Mucosa of descending colon (tissue), 3 donors: ENCODE results near the gene VPS16. TPM values are rescaled to one million over a fixed set of nuclear protein-coding genes. Genes with fewer than 3 reads are reported as not detected.

ENCODE experiments used
- ATAC-seq: fragments of 200-7000 bp; cut with Tn5 transposase; one replicate; pipeline ENCODE4 v1.9.1; 2020; ENCODE audit warnings: mild to moderate bottlenecking, moderate library complexity
- DNase-seq, 3 donors: peaks; one replicate each; pipeline ENCODE4 v3.0.0-alpha.2; 2020
- H3K36me3 ChIP-seq: fragments of 200-600 bp; one replicate; pipeline ENCODE4 v1.8.0; 2021; ENCODE audit warnings: low read depth, mild to moderate bottlenecking
- H3K4me1 ChIP-seq: fragments of 200-600 bp; one replicate; pipeline ENCODE4 v1.8.0; 2021; ENCODE audit warnings: low read depth, mild to moderate bottlenecking
- H3K4me3 ChIP-seq: fragments of 200-600 bp; one replicate; pipeline ENCODE4 v1.8.0; 2021; ENCODE audit warnings: mild to moderate bottlenecking
- H3K9me3 ChIP-seq: fragments of 200-600 bp; one replicate; pipeline ENCODE4 v1.8.0; 2021; ENCODE audit warnings: mild to moderate bottlenecking
- intact Hi-C, 2 donors: fragments of 100-400 bp; cut with DNase I in 1 of 2; cut with micrococcal nuclease in 1 of 2; formaldehyde crosslinking; loops; one replicate each; pipeline versions ENCODE4 v1.11.0 to v1.11.1; 2022; cut with DNase I, micrococcal nuclease
- total RNA-seq, 3 donors: library from RNA; stranded (reverse); fragmentation: NEBNext Ultra II Directional in 2 of 3; extraction: Animal tissue kit (Norgen Biotek cat#: 25700) in 2 of 3; gene quantifications; one replicate each; pipeline versions ENCODE4 v1.2.1 to v1.2.4, GENCODE V29; 2021 to 2023
- TF ChIP-seq, protein P1 (sequence below): fragments of 200-600 bp; IDR thresholded peaks from one replicate; pipeline ENCODE4 v1.8.0; 2022; ENCODE audit warnings: antibody characterized with exemption, mild to moderate bottlenecking
- donor health status: DM: no; HTN: no; CAD: no; lungs with moderate emphysema.
- donor health status: DM: no; HTN: no; CAD: no.
- donor health status: DM: no; HTN: yes; CAD: no.

VPS16 gene
- total RNA-seq, 3 donors from 2014 or later = 36.9 to 52.0 (median 38.5) TPM

- intact Hi-C loops = no loop called here
- no peaks in the 10 kb centered on the region for H3K9me3 ChIP-seq
- ATAC-seq (no peak), DNase-seq (peak in 1 of 3 donors; percentile 23)
- H3K4me3 ChIP-seq = no peak overlapping the region
- no peaks in the 10 kb centered on the region for H3K36me3 ChIP-seq
- TF ChIP-seq, protein P1, sequence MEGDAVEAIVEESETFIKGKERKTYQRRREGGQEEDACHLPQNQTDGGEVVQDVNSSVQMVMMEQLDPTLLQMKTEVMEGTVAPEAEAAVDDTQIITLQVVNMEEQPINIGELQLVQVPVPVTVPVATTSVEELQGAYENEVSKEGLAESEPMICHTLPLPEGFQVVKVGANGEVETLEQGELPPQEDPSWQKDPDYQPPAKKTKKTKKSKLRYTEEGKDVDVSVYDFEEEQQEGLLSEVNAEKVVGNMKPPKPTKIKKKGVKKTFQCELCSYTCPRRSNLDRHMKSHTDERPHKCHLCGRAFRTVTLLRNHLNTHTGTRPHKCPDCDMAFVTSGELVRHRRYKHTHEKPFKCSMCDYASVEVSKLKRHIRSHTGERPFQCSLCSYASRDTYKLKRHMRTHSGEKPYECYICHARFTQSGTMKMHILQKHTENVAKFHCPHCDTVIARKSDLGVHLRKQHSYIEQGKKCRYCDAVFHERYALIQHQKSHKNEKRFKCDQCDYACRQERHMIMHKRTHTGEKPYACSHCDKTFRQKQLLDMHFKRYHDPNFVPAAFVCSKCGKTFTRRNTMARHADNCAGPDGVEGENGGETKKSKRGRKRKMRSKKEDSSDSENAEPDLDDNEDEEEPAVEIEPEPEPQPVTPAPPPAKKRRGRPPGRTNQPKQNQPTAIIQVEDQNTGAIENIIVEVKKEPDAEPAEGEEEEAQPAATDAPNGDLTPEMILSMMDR = no peak
- no peaks in the 10 kb centered on the region for H3K4me1 ChIP-seq
Measured at GRCh38 chr20:2816583-2817340, 23.8 kb upstream of the VPS16 start.

DNA sequence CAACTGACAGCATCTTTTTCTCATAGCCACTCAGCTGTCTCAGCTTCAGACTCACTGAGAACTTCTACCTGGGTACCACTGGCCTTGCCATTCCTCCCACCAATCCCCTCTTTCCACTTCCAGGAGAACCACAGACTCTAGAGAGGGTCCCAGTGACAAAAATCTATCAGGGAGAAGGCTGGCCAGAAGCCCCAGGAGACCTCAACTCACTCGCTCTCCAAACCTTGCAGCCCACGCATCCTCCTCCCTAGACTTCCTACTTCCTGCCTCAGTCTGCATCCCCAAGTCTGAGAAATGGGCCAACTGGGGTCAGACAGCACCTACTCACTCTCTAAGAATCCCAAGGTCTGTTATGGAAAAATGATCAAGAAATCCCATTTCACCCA lies 23.2 kb upstream of the VPS16 start:
- ATAC-seq = no peak
- no peak for DNase-seq
- Histone ChIP-seq H3K9me3 (no peaks in the 10 kb centered on the region), H3K36me3 (no peaks in the 10 kb centered on the region), H3K4me1 (no peaks in the 10 kb centered on the region), H3K4me3 (no peak overlapping the region)
- intact Hi-C loops = no loop called here
- TF ChIP-seq, protein P1 = no peak

- TF ChIP-seq, protein P1 = no peak
- no peak for ATAC-seq
- no peak for DNase-seq
- intact Hi-C loops = no loop called here
- no peaks in the 10 kb centered on the region for H3K36me3 ChIP-seq
- no peaks in the 10 kb centered on the region for H3K9me3 ChIP-seq
- H3K4me1 ChIP-seq = no peaks in the 10 kb centered on the region
- H3K4me3 ChIP-seq = no peak overlapping the region
Measured at GRCh38 chr20:2817891-2818595, 22.5 kb upstream of the VPS16 start.

- no peak for ATAC-seq
- TF ChIP-seq, protein P1 = no peak
- Histone ChIP-seq H3K4me1 (no peaks in the 10 kb centered on the region), H3K36me3 (no peaks in the 10 kb centered on the region), H3K9me3 (no peaks in the 10 kb centered on the region), H3K4me3 (no peak overlapping the region)
- no peak for DNase-seq
- intact Hi-C loops = no loop called here
Measured at GRCh38 chr20:2820084-2820895, 20.3 kb upstream of the VPS16 start.

- no peak for DNase-seq
- no peak overlapping the region for H3K4me3 ChIP-seq
- H3K4me1 ChIP-seq = no peaks in the 10 kb centered on the region
- peak; percentile 13 for ATAC-seq
- intact Hi-C loops = no loop called here
- H3K36me3 ChIP-seq = no peaks in the 10 kb centered on the region
- H3K9me3 ChIP-seq = no peaks in the 10 kb centered on the region
- TF ChIP-seq, protein P1 = no peak
Measured at GRCh38 chr20:2820896-2821869, 19.4 kb upstream of the VPS16 start.
